ENCODE data around the gene SLC9A7.
"Not testable (repeated sequence)": the region's sequence is repeated elsewhere in the genome, so short reads cannot be mapped to it uniquely, and the experiment has no call there.

Gene SLC9A7

DNA sequence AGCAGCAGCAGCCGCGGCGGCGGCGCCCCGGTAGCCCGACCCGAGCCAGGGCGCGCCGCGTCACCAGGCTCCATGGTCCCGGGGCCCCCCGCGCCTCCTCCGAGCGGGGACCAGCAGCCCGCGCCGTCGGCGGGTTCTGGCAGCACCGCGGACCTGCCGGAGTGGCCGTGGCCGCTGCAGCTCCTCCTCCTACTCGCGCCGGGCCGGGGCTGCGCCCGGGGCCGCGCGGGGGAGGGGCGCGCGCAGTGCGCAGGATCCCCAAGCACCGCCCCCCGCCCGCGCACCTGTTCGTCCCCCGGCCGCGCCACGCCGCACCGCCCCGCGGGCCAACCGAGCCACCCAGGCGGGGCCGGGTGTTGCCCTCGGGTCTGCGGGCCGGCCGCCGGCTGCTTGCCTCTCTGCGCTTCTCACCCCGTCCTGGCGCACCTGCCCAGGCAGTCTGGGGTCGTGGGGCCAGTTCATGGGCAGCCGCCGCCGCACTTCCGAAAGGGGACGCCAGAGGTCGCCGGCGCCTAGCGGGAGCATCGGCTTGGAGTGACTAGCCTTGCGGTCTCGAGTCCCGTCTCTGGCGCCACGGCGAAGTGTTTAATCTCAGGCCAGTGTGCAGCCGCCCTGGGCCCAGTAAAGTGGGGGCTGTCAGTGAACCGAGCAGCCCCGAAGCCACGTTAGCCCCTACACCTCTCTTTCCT, at the start of gene SLC9A7:
Gene SLC9A7, minus strand, starts transcription at position 163 of the 689 bp plus-strand sequence. Its CDS starts 89 bp downstream, at position 74.
- peak; percentile 53 for DNase-seq (ENCODE audit: low read depth)

DNA sequence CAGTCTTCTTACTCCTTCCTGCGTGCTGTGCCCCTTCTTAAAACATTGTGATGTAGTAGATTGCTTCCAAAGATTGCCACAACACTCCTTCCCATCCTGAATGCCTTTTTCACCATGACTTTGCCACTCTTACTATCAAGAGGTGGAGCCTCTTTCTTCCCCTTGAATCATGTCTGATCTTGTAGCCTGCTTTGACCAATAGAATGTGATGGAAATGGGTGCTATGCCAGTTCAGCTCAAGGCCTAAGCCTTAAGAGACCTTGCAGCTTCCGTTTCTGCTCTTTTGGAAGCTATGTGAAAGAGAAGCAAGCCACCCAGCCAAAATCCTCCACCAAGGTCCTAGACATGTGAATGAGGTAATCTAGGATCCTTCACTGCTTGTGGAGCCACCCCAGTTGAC, 46.4 kb upstream of the SLC9A7 start:
- DNase-seq (ENCODE audit: low read depth), result no peak

DNA sequence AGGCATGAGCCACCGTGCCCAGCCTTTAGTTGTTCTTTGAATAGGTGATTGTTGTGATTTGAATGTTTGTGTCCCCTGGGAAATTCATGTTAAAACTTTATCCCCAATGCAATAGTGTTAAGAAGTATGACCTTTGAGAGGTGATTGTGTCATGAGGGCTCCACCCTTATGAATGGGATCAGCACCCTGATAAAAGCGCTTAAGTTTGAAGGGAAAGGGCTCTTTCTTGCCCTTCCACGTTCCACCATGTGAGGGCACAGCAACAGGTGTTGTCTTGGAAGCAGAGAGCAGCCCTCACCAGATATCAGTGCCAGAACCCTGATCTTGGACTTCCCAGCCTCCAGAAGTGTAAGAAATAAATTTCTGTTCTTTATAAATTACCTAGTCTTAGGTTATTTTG, 44.2 kb upstream of the SLC9A7 start:
- no peak for DNase-seq (ENCODE audit: low read depth)

DNA sequence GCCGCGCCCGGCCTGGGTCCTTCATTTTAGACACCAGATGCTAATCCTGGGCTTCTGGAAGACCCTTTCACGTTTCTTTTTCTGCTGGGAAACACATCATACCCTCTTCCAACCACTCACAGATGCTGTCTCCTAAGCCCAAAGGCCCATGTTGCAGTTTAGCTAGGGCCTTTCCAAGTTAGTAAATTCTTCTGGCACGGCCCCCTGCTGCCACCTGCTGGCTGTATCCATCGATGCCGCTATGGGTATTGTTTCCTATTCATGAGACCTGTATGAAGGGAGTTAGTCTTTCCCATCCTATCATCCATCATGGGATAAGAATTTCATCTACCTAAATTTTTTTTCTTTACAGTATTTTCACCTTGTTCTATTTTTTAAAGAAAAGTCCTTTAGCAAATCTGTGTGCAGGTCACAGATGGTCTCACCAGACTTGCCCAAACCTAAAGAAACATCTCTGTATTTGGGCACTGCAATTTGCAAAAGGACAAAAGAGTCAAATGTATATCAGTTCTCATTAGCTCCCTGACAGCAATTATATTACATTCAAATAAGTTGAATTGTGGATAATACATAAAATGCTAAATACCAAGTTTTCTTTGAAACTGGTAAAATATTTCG, 37.8 kb upstream of the SLC9A7 start:
- DNase-seq (ENCODE audit: low read depth), result peak; percentile 34

DNA sequence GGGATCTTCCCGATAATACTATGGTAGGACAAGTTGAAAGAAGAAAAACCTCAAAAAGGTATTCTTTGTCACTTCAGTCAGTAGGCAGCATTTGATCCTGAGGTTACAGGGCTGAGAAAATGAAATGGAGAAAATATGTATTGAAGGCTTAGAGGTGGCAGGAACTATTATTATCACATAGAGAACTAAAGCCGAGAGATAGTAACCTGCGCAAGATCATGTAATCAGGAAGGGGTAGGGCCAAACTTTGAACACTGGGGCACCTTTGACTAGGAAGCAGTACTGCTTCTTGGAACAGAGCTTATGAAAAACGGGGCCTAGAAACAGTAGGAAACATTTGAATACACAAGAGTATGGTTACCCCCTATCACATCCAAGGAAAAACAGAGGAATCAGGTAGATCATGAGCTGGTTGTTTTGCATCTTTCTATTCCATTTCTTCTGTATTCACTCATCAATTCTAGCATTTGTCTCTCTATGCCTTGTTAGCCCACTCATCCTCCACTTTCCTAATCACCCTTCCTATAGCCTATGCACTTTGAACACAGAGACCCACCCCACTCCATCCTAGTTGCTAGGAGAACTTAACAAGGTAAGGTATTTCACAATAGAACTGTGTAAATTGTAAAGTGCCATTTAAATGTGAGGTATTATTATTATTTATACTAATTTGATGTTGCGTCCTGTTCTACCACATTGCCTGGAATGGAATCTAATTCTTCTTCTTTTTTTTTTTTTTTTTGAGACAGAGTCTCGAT, 34.6 kb upstream of the SLC9A7 start:
- DNase-seq (ENCODE audit: low read depth), result no peak

DNA sequence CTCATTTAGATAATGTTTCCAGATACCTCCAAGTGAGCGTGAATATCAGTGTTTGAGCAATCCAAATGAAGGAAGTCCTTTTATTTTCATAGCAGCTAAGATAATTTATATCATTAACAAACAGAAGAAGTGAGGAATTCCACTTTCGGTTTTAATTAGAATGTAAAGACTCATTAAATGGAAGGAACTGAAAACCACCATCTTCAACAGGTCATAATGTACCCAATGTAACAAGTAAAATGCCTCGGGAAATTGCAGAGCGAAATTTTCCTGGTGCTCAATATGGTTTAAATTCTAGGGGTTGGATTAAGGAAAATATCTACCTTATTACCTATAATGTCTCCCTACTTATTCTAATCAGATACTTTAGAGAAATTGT, 33.9 kb upstream of the SLC9A7 start:
- DNase-seq (ENCODE audit: low read depth), result no peak

DNA sequence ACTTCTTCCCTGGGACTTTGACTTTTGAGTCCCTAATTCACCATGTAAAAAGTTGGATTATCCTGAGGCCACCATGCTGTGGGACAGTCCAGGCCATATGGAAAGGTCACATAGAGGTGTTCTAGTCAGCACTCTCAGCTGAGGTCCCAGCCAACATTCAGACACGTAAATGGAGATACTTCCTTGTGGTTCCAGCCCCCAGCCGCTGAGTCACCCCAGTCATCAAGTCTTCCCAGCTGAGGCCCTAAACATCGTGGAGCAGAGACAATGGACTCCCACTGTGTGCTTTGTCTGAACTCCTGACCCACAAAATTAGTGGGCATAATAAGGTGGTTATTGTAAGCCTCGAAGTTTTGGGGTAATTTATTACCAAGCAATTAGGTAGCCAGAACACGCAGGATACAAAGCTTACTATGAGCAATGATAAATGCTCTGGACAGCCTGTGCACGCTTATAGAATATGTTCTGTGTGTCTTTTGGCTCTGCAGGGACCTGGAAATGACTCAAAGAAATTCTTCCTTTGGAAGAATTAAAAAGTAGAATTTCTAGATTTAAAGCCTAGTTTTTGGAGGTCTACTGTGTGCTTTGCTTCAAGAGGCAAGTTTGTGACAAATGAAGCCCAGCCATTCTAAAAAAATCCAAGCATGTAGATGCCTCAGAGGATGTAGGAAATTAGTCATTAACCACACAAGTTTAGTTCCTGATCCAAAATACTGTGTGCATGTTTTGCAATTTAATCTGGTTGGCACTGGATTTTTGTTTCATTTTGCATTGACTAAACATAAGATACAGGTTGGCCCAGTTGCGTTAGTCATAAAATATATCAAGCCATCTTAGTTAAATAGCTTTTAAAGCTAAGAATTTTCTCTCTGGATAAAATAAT, 33.2 kb upstream of the SLC9A7 start:
- no peak for DNase-seq (ENCODE audit: low read depth)

DNA sequence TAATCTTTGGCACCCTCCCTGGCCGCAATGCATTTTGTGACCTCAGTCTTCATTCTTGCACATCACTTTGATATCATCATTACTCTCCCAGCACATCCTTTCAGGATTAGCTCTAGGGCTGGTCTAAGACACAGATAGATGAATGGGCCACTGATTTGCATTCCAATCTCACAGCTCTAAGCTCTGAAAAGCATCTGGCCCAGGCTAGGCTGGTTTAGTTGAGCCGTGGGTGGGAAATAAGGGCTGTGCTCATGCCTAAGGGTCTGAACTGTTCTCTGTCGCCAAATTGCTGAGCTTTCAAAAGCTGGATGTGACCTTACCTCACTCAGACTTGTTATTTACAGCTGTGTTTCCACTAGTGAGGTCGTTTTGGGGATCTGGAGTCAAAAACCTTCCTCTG, 30.0 kb upstream of the SLC9A7 start:
- no peak for DNase-seq (ENCODE audit: low read depth)

DNA sequence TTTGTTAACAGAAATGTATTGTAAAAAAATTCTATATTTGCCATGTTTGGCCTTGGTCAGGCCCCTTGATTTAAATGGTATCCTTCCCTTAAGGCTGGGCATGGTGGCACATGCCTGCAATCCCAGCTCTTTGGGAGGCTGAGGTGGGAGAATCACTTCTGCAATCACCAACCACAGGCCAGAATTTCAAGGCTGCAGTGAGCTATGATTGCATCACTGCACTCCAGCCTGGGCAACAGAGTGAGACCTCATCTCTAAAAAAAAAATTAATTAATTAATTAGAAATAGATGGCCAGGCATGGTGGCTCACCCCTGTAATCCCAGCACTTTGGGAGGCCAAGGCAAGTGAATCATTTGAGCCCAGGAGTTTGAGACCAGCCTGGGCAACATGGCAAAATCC, 25.5 kb upstream of the SLC9A7 start:
- DNase-seq (ENCODE audit: low read depth), result not testable (repeated sequence)

DNA sequence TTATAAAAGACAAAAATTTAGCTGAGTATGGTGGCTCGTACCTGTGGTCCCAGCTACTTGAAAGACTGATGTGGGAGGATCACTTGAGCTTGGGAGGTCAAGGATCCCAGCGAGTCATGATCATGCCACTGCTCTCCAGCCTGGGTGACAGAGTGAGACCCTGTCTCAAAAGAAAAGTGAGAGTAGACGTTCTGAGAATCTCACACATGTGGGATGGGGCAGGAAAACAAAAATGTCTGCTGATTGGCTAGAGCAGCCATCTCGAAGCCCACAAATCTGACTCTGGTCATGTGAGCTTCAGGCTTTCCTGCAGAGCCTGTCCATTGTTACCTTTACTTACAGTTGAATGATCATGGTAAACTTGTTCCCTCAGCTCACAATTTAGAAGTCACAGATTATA, 23.1 kb upstream of the SLC9A7 start:
- no peak for DNase-seq (ENCODE audit: low read depth)

DNA sequence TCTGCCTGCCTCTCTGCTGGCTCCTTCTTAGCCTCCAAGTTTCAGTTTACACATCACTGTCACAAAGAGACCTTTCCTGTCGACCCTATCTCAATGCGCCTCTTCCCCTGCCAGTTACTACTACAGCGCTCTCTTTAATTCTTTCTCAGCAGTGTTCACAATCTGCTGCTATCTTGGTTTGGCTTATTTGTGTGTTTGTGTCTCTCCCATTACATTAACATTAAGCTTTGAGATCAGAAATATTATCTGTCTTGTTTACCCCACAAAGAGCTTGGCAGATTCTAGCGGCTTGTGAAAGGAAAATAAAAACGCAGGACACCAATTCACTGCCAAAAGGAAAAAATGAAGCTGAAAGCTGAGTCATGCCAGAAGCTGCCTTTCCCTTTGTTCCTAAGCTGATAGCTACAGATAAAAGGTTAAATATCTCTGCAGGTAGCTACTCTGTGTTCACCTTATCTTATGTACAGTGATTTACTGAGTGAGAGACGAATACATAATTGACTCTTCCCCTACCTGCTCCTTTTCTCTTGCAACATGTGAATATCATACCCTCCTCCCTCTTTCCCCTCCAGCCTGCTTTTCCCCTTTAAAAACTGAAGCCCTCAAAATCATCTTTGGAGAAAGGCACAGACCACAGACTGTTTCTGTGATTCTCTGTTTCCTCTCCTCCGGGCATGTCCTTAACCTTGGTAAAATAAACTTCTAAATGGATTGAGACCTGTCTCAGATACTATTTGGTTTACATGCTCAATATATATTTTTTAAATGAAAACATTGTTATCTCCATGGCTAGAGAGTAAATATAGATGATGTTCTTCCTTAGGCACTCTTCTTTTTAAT, 19.3 kb upstream of the SLC9A7 start:
- DNase-seq (ENCODE audit: low read depth), result no peak

DNA sequence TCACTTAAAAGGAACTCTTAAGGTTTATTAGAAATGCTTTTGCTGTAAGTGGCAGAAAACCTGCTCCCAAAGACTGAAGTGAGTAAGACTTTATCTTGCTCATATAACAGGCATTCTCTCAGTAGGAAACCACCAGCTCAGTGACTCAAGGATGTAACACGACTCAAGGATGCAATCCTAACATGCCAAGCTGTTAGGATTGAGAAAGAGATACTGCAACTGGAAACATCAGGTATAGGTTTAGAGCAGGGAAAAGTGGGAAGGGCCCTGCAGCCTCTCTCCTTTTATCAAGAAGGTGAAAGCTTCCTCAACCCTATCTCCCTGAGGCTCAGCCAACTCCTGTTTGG, 11.9 kb upstream of the SLC9A7 start:
- no peak for DNase-seq (ENCODE audit: low read depth)

DNA sequence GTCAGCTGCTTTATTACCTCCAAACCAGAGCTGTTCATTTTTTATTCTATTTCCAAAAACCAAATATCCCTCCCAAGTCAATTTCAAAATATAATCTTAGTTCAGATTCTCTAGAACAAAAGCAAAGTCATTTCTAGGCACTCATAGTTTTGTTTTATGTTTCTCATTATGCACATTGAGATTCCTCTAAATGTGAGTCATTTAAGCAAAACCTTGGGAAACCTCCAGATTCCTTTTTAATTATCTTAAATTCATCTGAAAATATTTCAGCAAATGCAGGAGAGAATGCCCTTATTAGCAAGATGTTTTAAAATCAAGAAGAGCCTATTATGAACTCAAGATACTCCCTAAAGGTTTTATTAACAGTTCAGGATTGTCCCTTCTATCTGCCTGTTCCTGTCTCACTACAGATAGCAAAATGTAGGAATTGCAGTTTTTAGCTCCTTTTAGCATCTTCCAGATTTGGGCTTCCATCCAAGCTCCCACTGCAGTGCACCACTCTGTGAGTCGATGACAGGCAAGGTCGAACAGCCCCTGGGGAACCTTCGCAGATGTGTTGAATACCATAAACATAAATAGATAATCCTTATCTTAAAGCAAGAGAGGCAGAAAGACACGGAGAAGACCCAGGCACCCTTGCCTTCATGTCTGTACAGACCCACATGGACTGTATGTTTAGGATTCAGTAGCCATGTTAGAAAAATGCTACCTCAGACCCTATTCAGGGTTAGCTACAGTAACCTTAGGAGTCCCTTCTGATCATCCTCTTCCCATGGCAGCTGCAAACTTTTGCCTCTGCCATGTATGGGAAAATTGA, 11.3 kb upstream of the SLC9A7 start:
- DNase-seq (ENCODE audit: low read depth), result no peak

DNA sequence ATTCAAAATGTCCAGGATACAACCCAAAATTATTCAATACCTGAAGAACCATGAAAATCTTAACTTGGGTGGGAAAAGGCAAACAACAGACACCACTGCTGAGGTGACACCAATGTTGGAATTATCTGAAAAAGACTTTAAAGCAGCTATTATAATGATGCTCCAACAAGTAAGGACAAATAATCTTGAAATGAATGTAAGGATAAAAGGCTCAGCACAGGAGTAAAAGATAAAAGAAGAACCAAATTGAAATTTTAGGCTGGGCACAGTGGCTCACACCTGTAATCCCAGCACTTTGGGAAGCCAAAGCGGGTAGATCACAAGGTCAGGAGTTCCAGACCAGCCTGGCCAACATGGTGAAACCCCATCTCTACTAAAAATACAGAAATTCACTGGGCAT, 4.0 kb upstream of the SLC9A7 start:
- DNase-seq (ENCODE audit: low read depth), result no peak

DNA sequence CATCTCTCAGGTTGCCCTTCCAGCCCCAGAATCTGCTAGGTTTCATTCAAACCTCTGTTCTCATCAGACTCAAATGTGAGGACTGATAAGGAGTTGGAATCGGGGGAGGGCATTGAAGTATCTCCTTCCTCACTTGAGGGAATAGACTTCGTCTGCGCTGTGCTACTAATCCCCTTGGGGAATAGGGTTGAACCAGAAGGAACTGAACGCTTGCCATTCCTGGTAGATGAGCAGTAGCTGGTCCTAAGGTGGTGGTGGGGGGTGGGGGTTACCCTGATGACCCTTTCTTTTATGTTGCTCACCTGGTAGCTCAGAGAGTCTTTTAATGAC, 692 bp upstream of the SLC9A7 start:
- no peak for DNase-seq (ENCODE audit: low read depth)

DNA sequence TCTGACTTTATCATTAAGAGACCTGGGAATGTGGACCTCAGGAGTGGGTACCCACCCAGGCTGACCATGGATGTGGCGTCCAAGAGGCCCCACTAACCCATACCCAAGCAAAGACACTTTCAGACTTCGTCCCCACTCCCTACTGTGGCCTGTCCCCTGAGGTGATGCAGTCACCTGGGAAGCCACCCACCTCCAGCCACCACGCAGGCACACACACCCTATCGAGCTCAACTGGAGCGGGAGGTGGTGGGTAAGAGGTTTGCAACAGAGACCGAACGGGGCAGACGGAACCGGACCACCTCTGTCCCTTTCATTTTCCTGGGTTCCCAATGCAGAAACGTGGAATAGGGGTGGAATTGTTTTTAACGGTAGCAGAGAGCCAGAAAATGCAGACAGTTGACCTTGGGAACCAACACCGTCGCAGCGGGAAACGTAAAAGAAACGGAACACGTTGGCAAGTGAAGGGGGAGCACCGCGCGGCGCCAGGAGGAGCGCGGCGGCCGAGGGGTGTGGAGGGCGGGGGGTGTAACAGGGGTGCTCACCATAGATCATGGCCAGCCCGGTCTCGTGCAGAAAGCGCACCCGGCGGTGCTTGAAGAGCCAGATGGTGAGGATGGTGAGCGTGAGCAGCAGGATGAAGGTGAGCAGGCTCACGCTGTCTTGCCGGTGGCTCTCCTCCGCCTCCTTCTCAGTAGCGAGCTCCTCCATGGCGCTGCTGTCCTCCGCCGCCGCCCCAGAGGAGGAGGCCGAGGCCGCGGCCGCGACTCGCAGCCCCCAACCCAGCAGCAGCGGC, 559 bp downstream of the SLC9A7 start:
- no peak for DNase-seq (ENCODE audit: low read depth)

DNA sequence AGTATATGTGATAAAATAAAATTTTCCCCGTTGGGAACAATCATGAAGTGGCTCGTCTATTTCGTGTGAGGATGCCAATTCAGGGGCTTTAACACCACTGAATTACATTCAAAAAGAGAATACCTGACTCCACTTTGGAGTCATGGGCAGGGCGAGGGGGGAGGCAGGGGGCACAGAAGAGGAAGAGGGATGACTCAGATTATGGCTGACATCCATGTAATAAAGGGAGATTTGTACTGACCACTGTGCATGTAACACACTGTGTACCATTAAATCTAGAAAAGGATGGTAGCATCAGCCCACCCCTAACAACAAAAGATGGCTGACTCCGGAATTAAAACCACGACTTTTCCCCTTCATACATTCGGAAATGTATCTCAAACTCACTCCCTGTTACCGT, 1.3 kb downstream of the SLC9A7 start:
- no peak for DNase-seq (ENCODE audit: low read depth)

DNA sequence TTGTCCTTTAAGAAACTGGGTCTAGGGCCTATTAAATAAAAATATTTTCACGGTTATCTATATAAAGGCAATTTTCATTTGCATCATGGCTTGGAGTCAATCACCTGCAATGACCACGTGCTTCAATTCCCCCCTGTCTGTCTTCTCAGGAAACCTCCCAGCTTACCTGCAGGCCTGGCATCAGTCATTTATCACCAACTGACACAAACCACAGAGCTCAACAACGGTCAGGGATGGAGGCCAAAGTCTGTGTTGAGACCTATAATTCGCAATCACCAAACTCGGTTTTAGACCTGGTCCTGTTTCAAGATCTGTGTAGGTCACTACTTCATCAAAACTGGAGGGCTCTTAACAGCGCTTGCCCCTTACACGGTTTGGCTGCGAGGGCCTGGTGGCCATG, 1.9 kb downstream of the SLC9A7 start:
- no peak for DNase-seq (ENCODE audit: low read depth)

DNA sequence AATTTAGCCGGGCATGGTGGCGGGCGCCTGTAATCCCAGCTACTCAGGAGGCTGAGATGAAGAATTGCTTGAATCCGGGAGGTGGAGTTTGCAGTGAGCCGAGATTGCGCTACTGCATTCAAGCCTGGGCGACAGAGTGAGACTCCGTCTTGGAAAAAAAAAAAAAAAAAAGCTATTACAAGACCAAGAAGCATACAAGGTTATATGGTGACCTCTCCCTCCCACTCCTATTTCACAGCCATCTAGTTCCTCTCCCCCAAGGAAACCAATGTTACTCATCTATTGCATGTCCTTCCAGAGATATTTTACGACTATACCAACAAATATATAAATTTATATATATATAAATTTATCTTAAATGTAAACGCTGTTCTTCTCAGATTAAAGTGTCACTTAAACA, 3.2 kb downstream of the SLC9A7 start:
- DNase-seq (ENCODE audit: low read depth), result no peak

DNA sequence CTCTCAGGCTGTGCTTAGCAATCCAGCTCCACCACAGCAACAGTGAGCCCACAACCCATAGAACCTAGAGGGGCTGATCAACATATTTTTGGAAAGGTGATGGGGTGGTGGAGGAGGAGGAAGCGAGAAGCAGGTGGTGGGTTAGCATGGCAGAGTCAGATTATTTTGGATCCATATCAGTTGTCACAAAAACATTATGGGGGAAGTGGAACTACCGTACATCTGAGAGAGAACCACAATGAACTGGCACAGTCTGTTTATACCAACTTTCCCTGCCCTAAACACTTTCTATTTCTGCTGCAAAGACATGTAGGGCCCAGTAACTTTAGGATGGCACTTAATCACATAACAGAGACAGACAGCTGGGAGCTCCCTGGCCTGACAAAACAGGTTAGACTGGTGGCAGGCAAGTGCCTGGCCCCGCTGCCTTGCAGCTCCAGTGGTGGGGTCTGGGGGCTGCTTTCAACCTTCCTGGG, 4.3 kb downstream of the SLC9A7 start:
- DNase-seq (ENCODE audit: low read depth), result no peak
